Activated CD4-positive, alpha-beta T cell treated with anti-CD3 and anti-CD28 coated beads, Interleukin-2, amount 50 U/mL, for 4 hours (primary cell): ENCODE measurements around the gene METTL27.
"Not testable (repeated sequence)": the region's sequence is repeated elsewhere in the genome, so short reads cannot be mapped to it uniquely, and the experiment has no call there.

Experiments
- DNase-seq, 2 experiments: peaks; one replicate each; pipeline ENCODE4 v3.0.0-alpha.2; 2020

The METTL27 gene

DNA sequence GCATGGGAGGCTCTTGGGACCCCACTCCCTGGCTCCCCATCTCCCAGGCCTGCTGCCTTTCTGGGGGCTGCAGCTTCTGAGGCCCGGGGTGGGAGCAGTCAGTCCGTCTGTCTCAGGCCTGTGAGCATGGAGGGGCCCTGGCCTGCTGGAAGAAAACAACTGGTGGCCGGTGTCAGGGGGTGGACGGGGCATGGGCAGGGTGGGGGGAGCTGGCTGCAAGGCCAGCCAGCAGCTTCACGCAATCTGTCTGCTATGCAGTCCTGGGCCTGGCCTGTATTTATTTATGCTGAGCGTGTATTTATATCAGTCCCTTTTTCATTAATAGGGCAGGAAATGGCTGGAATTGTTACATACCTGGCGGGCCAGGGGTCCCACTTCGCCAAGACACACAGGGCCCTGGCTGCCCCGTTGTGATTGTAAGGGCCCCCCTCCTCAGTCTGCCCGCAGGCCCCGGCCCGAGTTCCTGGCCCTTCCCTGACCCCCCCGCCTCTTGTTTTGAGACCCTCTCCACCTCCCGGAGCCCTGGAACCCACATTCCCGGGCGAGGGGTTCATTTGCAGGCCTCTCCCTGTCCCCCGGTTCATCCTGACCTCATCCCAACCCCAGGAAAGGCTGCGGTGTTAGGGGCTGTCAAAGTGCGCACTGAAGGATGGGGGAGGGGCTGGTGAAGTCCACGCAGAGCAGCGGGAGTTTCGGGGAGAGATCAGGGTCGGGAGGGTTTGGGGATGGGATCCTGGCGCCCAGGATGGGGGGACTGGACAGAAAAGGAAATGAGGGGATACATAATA lies 26.9 kb upstream of the METTL27 start:
- no peak for DNase-seq

DNA sequence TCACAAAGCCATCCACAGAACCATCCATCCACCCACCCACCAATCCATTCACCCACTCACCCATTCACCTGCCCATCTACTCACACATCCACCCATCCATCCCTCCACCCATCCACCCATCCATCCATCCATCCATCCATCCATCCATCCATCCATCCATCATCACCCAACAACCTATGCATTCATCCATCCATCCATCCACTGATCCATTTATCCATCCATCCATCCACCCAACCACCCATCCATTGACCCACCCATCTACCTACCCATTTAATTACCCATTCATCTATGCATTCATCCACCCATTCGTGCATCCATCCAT lies 24.1 kb upstream of the METTL27 start:
- DNase-seq, result no peak

DNA sequence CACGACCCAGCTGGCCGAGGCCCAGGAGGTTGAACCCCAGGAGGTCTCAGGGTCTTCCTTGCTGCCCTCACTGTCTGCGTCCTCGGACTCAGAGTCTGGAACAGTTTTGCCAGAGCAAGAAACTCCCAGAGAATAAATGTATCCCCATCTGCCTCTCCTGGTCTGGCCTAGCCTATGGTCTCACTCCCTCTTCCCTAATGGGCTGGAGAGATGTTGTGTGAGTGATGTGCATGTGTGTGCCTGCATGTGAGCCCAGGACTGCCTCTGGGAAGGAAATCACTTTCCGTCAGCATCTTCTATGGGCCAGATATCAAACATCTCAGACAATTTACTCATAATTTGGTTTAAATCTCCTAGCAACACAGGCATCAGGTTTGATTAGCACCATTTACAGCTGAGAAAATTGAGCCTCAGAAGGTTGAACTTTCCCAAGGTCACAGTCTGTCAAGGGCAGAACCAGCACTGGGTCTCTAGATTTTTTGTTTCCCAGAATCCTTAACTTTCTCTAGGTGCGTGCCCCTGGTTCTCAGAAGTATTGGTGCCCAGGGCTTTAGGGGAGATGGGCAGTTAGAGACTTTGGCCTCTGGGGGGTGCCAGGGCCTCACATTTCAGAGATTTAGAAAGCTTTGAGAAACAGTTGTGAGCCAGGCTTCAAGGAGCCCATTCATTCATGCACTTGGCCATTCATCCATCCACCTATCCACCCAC lies 23.6 kb upstream of the METTL27 start:
- no peak for DNase-seq

DNA sequence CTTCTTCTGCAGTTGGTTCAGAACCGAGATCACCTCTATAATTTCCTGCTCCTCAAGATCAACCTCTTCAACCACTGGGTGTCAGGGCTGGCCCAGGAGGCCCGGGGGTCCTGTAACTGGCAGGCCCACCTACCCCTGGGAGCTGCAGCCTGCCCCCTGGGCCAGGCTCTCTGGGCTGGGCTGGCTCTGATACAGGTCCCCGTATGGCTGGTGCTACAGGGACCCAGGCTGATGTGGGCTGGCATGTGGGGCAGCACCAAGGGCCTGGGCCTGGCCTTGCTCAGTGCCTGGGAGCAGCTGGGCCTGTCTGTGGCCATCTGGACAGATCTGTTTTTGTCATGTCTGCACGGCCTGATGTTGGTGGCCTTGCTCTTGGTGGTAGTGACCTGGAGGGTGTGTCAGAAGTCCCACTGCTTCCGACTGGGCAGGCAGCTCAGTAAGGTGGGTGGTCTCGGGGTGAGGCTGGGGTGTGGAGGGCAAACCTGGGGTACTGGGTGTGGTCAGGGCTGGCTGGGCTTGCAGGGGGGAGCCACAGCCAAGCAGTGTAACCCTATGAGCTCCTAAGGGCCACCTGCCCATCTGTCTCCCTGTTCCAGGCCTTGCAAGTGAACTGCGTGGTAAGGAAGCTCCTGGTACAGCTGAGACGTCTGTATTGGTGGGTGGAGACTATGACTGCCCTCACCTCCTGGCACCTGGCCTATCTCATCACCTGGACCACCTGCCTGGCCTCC lies 22.8 kb upstream of the METTL27 start:
- no peak for DNase-seq

DNA sequence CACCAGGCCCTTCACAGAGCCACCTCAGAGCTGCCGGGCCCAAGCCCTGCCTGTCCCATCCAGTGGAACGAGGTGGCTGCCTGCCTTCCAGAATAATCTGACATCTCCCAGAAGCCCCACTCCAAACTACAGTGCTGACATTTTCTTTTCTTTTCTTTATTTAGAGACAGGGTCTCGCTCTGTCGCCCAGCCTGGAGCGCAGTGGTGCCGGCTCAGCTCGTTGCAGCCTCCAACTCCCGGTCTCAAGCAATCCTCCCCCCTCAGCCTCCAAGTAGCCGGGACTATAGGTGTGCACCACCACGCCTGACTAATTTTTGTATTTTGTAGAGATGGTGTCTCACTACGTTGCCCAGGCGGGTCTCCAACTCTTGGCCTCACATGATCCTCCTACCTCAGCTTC lies 19.0 kb upstream of the METTL27 start:
- no peak for DNase-seq

DNA sequence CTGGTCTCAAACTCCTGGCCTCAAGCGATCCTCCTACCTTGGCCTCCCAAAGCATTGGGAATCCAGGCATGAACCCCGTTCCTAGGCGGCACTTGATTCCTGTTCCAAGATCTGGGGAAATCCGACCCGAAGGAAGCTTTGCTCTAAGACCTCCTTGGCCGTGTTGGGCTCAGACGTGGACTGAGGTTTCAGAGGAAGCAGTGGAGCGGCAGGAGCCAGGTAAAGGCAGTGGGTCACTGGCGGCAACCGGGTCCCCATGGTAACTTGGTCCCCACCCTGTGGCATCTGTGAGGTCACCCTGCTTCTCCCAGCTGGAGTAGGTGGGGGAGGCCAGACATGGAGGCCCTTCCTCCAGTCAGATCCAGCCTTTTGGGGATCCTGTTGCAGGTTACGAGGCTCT lies 18.5 kb upstream of the METTL27 start, which contains the start of gene TMEM270:
TMEM270 (plus strand) TSS at position 301 of the 400 bp plus-strand sequence; CDS start at position 337, 36 bp downstream.
- DNase-seq, result no peak

DNA sequence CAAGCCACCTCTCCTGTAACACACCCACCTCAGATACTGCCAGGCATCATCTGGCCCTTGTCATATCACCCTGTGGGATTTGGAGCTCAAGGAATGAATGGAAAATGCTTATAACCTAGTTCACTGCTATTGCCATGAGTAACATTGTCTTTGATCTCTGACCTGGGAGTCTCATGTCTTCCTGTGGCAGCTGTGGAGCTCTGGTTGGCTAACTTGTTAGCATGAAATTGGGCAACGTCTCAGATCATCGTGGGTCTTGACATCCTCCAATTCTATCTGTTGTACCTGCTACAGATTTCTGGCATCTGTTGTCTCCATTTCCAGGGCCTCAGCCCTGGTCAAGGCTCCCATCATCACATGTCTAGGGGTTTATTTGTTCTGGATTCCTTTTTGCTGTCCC lies 16.5 kb upstream of the METTL27 start:
- DNase-seq, result no peak

DNA sequence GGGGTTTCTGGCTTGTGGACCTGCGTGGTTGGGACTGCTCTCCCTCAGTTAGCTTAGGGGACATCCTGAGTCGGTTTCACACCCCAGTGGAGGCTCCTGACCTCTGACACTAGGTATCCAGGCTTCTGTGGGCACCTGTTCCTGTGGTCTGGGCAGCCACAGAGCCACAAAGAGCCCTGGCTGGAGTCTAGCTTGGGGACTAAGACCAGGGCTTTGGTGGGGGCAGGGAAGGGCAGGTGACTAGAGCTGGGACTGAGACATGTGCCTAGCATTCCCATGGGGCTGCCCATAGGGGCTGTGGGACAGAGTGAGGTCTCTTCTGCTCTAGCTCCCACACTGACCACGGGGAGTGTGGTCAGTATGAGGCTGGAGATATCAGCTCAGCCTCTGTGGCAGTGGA lies 14.6 kb upstream of the METTL27 start:
- no peak for DNase-seq

DNA sequence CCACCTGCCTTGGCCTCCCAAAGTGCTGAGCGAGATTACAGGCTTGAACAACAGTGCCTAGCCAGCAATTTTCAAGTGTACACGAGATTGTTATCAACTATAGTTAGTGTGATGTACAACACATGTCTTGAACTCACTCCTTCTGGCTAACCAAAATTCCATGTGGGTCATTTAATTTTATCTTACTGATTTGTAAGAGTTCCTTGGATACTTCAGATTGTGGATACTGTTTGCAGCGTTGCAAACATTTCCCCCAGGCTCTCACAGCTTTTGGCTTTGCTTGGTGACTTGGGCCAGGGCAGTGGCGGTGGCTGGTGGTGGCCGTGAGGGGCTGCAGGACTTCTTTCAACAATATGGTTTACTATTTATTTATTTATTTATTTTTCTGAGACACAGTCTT lies 10.2 kb upstream of the METTL27 start:
- no peak for DNase-seq

DNA sequence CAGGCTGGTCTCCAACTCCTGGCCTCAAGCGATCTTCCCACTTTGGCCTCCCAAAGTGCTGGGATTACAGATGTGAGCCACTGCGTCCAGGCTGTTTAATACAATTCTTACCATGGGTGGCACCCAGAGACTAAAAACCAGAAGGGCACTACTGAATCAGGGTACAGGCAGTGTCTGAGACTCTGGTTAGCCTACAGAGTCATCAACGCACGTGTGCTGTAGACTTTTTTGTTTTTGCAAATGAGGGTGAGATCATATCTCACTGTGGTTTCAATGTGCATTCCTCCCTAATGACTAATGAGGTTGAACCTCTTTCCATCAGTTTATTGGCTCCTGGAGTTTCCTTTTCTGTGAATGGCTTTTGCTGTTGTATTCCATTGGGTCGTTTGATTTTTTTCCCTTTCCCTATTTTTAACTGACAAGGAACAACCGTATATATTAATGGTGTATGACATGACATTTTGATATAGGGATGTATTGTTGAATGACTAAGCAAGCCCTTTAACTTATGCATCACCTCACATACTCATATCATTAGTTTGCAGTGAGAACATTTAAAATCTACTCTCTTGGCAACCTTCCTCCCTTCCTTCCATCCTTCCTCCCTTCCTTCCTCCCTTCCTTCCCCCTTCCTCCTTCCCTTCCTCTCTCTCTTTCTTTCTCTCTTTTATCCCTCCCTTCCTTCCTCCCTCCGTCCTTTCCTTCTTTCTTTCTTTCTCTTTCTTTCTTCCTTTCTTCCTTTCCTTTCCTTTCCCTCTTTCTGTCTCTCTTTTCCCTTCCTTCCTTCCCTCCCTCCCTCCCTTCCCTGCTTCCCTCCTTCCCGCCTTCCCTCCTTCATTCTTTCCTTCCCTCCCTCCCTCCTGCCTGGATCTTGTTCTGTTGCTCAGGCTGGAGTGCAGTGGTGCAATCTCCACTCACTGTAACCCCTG lies 9.4 kb upstream of the METTL27 start:
- DNase-seq, result no peak

DNA sequence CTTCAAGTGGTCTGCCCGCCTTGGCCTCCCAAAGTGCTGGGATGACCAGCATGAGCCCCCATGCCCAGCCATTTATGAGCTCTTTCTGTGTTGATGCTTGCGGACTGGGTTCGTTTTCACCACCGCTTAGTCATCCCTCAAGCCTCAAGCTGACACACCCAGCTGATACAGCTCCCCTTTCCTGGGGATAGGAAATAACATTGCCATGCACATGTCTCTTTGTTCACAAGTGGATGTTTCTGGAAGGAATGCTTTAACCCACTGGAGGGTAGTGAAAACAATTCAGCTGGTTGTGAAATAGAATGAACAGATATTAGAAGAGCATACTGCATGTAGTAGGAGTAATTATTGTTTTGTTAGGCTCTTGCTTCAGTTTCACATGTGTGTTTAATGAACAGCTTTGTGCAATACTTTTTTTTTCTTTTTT lies 8.5 kb upstream of the METTL27 start:
- no peak for DNase-seq

DNA sequence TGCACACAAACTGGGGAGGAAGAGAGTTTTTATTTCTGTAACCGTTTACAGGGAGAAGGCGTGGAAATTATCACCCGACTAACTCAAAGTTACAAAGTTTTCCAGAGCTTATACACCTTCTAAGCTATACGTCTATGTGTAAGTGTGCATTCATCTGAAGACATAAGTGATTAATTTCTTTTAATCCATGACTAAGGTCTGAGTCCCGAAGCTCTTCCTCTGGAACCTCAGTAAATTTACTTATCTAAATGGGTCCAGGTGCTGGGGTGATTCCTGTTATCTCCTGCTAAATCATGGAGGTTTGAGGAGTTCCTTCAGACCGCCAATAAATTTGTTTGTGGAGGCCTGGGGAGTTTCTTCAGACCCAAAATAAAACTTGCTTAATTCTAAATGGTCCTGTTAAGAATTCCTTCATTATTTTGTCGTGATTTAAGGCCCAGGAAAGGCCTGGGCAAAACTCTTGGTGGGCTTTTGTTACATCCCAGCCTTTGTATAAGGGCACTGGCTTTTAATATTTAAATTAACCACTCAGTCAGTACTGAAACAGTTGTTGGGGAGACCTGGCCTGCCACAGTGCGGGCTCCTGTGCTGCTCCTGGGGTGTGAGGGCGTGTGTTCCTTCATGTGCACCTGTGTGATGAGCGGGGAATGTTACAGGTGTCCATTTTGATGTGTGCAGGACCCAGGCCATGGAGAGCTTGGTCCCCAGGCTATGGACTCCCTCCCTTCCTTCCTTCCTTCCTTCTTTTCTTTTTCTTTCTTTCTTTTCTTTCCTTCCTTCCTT lies 5.8 kb upstream of the METTL27 start:
- DNase-seq, result no peak

DNA sequence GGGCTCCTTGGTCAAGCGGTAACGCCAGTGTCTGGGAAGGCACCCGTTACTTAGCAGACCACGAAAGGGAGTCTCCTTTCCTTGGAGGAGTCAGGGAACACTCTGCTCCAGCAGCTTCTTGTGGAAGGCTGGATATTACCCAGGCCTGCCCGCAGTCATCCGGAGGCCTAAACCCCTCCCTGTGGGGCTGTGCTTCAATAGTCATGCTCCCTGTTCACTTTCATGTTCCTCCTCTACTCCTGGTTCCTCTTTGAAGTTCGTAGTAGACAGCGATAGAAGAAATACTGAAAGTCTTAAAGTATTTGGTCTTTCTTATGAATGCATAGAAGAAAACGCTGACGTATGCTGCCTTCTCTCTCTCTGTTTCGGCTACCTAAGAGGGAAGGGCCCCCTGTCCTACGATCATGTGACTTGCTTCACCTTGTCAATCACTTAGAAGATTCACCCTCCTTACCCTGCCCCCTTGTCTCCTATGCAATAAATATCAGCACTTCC lies 3.4 kb upstream of the METTL27 start:
- DNase-seq, result not testable (repeated sequence)

DNA sequence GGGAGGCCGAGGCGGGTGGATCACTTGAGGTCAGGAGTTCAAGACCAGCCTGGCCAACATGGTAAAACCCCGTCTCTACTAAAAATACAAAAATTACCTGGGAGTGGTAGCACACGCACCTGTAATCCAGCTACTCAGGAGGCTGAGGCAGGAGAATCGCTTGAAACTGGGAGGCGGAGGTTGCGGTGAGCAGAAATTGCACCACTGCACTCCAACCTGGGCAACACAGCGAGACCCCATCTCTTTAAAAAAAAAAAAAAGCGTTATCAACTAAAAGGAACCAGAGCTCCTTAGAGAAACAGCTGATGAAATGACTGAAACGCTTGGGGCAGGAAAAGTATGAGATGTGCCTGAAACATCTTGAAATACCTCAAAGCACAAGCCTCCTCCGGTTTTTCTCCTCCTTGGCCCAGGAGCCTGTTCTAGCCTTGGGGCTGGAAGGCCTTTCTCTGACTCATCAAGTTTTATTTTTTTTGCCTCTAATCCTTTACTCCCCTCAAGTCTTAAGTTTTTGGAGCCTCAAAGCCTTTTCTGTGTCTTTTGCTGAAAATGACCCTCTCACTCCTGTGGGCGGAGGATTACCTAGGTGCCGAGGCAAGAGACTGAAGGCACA lies 2.6 kb upstream of the METTL27 start:
- DNase-seq, result no peak

DNA sequence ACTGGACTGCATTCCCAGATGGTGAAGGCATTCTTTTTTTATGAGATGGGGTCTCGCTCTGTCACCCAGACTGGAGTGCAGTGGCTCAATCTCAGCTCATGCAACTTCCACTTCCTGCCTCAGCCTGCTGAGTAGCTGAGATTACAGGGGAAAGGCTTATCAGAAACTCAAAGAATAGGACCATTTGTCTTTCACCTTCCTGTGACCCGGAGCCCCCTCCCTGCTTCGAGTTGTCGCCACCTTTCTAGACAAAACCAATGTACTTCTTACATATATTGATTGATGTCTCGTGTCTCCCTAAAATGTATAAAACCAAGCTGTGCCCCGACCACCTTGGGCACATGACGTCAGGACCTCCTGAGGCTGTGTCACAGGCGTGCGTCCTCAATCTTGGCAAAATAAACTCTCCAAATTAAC lies 1.8 kb upstream of the METTL27 start:
- no peak for DNase-seq

DNA sequence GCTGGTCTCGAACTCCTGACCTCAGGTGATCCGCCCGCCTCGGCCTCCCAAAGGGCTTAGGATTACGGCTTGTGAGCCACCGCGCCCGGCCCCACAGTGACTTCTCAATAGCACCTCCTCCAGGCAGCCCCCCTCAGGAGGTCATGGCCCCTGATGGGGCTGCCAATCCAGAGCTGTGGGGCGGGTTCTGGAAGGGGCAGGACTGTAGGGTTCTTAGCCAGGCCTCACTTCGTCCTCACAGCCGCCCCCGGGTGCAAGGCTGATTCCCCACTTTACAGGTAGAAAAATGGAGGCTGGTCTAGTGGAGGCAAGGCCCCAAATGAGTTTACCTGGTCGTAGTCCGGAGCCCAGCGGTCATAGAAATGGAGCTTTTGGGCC lies 638 bp downstream of the METTL27 start:
- DNase-seq, result no peak

DNA sequence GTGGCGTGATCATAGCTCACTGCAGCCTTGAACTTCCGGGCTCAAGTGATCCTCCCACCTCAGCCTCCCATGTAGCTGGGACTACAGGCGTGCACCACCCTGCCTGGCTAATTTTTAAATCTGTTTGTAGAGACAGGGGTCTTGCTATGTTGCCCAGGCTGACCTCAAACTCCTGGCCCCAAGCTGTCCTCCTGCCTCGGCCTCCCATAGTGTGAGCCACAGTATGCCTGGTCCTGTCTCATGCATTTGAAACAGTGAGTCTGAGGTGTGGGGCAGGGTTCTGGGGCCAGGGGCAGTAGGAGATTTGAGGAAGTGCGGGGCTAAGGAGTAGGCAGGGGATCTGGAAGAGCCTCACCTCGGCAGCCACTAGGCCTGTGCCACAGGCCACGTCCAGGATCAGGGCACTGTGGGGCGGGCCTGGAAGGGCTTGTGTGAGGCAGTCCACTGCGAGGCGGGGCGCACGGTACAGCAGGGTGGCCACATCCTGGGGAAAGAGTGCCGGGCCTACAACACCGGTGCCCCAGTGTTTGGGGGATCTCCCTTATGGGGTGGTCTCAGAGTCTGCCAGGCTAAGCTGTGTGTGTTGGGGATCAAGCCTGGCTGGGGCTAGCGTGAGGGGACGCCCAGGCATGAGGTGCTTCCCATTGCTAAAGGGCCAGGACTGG lies 1.5 kb downstream of the METTL27 start:
- no peak for DNase-seq

DNA sequence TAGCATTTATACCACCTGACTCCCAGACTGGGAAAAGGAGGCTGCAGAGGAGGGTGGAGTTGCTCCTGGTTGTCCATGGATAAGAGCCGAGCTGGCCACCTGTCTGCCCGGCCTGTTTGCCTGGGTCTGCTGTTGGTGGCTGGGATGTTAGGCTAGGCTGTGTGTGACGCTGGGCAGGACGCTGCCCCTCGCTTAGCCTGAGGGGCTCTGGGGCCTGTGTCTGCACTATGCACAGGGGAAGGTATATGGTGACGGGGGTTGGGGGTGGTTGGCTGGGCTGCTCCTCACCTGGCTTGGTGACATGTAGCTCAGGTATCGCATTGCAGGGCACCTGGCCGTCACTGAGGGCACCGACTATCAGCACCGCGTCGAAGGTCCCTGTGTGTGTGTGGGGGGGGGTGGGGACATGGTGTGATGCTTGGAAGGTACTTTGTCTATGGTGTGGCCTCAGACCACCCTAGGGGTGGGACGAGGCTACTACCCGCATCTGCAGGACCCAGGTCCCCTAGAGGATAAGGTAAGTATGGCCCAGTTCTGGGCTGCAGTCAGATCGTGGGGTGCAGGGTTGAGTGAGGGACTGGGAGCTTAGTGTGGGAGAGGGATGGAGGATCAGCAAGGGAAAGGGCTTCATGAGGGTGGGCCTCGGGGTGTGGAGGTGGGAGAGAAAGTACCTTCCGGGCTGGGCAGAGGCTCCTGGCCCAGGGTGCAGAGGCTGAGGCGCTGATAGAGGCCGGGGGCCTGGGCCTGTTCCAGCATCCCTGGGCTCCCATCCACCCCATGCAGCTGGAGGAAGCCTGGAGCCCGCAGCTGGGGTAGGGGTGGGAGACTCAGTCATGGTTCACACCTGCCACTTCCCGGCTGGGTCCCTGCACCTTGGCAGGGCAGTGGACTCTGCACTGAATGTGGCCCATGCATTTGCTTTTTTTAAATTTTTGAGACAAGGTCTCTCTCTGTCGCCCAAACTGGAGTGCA lies 2.3 kb downstream of the METTL27 start:
- no peak for DNase-seq

DNA sequence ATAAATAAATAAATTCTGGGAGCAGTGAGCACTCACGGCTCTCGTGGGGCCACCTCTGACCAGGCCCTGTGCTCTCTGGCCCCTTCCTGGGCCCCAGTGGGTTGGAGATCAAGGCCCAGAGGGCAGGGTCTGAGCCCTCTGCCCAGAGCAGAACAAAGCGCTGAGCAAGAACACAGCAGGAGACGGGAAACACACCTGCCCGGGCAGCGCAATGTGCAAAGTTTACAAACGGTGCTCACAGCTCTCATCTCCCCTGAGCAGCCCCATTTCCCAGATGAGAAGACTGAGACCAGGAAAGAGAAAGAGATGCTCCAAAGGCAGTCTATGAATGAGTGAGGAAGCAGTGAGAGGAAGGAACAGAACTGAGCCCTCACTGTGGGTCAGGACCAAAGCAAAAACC lies 3.0 kb downstream of the METTL27 start:
- DNase-seq, result no peak
